HEK293 (cell line): ENCODE measurements around the gene C1orf74.
A peak's percentile ranks its signal among the peaks of the same experiment; 100 is the strongest.

Source experiments
- CTCF ChIA-PET: fragments of 350-600 bp; formaldehyde crosslinking; extraction: SDS; loops from one replicate; lab custom pipeline; 2021; ENCODE audit warnings: antibody characterized with exemption; lab: Yijun Ruan, JAX
- POLR2A ChIA-PET: fragments of 300-600 bp; formaldehyde crosslinking; extraction: SDS; loops from one replicate; lab custom pipeline; 2020; ENCODE audit warnings: antibody characterized with exemption, inconsistent platforms; lab: Yijun Ruan, JAX
- H3K27ac ChIP-seq: fragments of 200-500 bp; sonication (Bioruptor generic); 2 replicates; pipeline ENCODE4 v1.5.1; 2014; ENCODE audit warnings: low read depth, low read length, control low read depth, inconsistent platforms; ENCODE audit errors: extremely low read depth
- H3K36me3 ChIP-seq, 2 experiments: fragments of 200-500 bp in 1 of 2; sonication (Bioruptor generic) in 1 of 2; 1 replicate in 1 of 2; 2 replicates in 1 of 2; pipeline ENCODE4 v1.5.1; 2014 to 2017; ENCODE audit warnings: inconsistent platforms in 2 of 2, low read length in 2 of 2; ENCODE audit not compliant: control insufficient read depth in 2 of 2, insufficient read depth in 1 of 2
- H3K4me1 ChIP-seq: fragments of 200-500 bp; sonication (Bioruptor generic); 2 replicates; pipeline ENCODE4 v1.5.1; 2014; ENCODE audit warnings: mild to moderate bottlenecking, low read length, inconsistent platforms; ENCODE audit not compliant: control insufficient read depth, insufficient read depth
- H3K4me3 ChIP-seq: 2 replicates; pipeline ENCODE4 v1.5.1; 2011; ENCODE audit warnings: low read depth, mild to moderate bottlenecking, control low read depth, low read length, moderate library complexity
- H3K9me3 ChIP-seq: fragments of 200-500 bp; sonication (Bioruptor generic); 2 replicates; pipeline ENCODE4 v1.5.1; 2014; ENCODE audit warnings: low read depth, low read length, inconsistent platforms; ENCODE audit not compliant: control insufficient read depth, insufficient read depth
- KLF7 ChIP-seq: fragments of 450-650 bp; formaldehyde crosslinking; IDR thresholded peaks from 2 replicates; pipeline ENCODE4 v1.5.1; 2016; ENCODE audit warnings: missing biosample characterization, missing genetic modification characterization, borderline replicate concordance
- OSR2 ChIP-seq: fragments of 450-650 bp; formaldehyde crosslinking; IDR thresholded peaks from 2 replicates; pipeline ENCODE4 v1.5.1; 2016; ENCODE audit warnings: missing biosample characterization, missing genetic modification characterization
- SCRT2 ChIP-seq: fragments of 450-650 bp; formaldehyde crosslinking; IDR thresholded peaks from 2 replicates; pipeline ENCODE4 v1.5.1; 2016; ENCODE audit warnings: missing biosample characterization, missing genetic modification characterization
- ZFP69B ChIP-seq: fragments of 450-650 bp; formaldehyde crosslinking; IDR thresholded peaks from 2 replicates; pipeline ENCODE4 v1.5.1; 2016; ENCODE audit warnings: missing biosample characterization, missing genetic modification characterization
- ZNF112 ChIP-seq: fragments of 450-650 bp; formaldehyde crosslinking; IDR thresholded peaks from 2 replicates; pipeline ENCODE4 v1.5.0; 2017; ENCODE audit warnings: missing biosample characterization, missing genetic modification characterization
- ZNF132 ChIP-seq: fragments of 450-650 bp; formaldehyde crosslinking; IDR thresholded peaks from 2 replicates; pipeline ENCODE4 v1.5.1; 2017; ENCODE audit warnings: missing biosample characterization, missing genetic modification characterization, borderline replicate concordance
- ZNF16 ChIP-seq: fragments of 450-650 bp; formaldehyde crosslinking; IDR thresholded peaks from 2 replicates; pipeline ENCODE4 v1.5.1; 2016; ENCODE audit warnings: low read depth, missing biosample characterization, missing genetic modification characterization
- ZNF211 ChIP-seq: fragments of 450-650 bp; formaldehyde crosslinking; IDR thresholded peaks from 2 replicates; pipeline ENCODE4 v1.5.1; 2016; ENCODE audit warnings: low read depth, missing biosample characterization, missing genetic modification characterization
- ZNF423 ChIP-seq: fragments of 450-650 bp; formaldehyde crosslinking; IDR thresholded peaks from 2 replicates; pipeline ENCODE4 v1.5.1; 2016; ENCODE audit warnings: missing biosample characterization, missing genetic modification characterization
- ZNF600 ChIP-seq: fragments of 450-650 bp; formaldehyde crosslinking; IDR thresholded peaks from 2 replicates; pipeline ENCODE4 v1.5.1; 2016; ENCODE audit warnings: missing biosample characterization, missing genetic modification characterization
- ZNF660 ChIP-seq: fragments of 450-650 bp; IDR thresholded peaks from 2 replicates; pipeline ENCODE4 v1.5.1; 2018; ENCODE audit warnings: missing biosample characterization, mild to moderate bottlenecking, missing genetic modification characterization
- ZXDB ChIP-seq: fragments of 450-650 bp; formaldehyde crosslinking; IDR thresholded peaks from 2 replicates; pipeline ENCODE4 v1.5.1; 2016; ENCODE audit warnings: missing biosample characterization, missing genetic modification characterization
- TF ChIP-seq, protein P1 (sequence below): fragments of 450-650 bp; formaldehyde crosslinking; IDR thresholded peaks from 2 replicates; pipeline ENCODE4 v1.5.1; 2016; ENCODE audit warnings: missing biosample characterization, missing genetic modification characterization
- TF ChIP-seq, protein P2 (sequence below): fragments of 450-650 bp; formaldehyde crosslinking; IDR thresholded peaks from 2 replicates; pipeline ENCODE4 v1.5.1; 2016; ENCODE audit warnings: missing biosample characterization, missing genetic modification characterization
- TF ChIP-seq, protein P3 (sequence below): fragments of 450-650 bp; formaldehyde crosslinking; IDR thresholded peaks from 2 replicates; pipeline ENCODE4 v1.5.1; 2016; ENCODE audit warnings: missing biosample characterization, missing genetic modification characterization
- TF ChIP-seq, protein P4 (sequence below): fragments of 450-650 bp; formaldehyde crosslinking; IDR thresholded peaks from 2 replicates; pipeline ENCODE4 v1.5.1; 2016; ENCODE audit warnings: missing biosample characterization, missing genetic modification characterization
- TF ChIP-seq, protein P5 (sequence below): fragments of 450-650 bp; formaldehyde crosslinking; IDR thresholded peaks from 2 replicates; pipeline ENCODE4 v1.5.1; 2017; ENCODE audit warnings: missing biosample characterization, mild to moderate bottlenecking, missing genetic modification characterization, moderate library complexity
- TF ChIP-seq, protein P6 (sequence below): fragments of 450-650 bp; formaldehyde crosslinking; IDR thresholded peaks from 2 replicates; pipeline ENCODE4 v1.5.1; 2016; ENCODE audit warnings: missing biosample characterization, missing genetic modification characterization, borderline replicate concordance
- TF ChIP-seq, protein P7 (sequence below): fragments of 450-650 bp; formaldehyde crosslinking; IDR thresholded peaks from 2 replicates; pipeline ENCODE4 v1.5.1; 2017; ENCODE audit warnings: missing biosample characterization, missing genetic modification characterization

C1orf74 gene

DNA sequence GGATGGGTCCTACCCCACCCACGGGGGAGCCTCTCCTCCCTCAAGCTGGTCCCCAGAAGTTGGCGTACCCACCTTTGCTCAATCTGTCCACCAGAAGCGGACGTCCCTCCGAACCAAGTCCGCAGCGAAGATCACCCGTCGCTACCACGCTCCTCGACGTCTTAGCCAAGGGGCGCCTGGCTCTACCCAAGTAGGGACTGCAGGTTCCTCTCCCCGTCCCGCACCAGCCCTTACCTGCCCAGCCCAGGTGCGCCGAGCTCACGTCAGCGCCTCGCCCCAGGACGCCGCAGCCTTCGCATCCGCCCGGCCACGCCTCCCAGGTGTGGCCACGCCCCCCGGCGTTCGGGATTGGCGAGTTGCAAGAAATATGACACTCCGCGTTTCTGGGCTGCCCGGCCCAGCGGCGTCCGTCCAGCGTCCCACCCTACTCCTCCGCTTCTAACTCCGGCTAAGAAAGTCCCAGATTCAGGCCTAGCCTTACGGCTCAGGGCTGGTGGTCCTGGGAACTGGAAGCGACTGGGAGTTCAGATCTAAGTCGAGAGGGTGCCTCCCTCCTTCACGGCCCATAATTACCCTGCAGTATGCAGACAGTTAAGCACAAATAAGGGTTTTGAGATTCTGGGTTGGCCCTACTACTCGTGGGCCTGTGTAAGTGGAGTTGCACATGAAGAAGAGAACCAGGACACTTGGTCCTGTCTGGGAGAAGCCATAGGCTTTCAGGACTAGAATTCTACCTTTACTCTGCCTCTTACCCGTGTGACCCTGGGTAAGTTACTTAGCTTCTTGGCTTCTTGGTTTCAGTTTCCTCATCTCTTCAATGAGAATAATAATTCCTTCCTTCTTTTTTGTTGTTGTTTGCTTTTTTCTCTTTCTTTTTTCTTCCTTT is 21.8 kb upstream of the C1orf74 start, which contains the start of gene IRF6 (continued):
- TF ChIP-seq, protein P1, sequence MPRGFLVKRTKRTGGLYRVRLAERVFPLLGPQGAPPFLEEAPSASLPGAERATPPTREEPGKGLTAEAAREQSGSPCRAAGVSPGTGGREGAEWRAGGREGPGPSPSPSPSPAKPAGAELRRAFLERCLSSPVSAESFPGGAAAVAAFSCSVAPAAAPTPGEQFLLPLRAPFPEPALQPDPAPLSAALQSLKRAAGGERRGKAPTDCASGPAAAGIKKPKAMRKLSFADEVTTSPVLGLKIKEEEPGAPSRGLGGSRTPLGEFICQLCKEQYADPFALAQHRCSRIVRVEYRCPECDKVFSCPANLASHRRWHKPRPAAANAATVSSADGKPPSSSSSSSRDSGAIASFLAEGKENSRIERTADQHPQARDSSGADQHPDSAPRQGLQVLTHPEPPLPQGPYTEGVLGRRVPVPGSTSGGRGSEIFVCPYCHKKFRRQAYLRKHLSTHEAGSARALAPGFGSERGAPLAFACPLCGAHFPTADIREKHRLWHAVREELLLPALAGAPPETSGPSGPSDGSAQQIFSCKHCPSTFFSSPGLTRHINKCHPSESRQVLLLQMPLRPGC (tag by site-specific recombination), result no peak
- TF ChIP-seq, protein P2, sequence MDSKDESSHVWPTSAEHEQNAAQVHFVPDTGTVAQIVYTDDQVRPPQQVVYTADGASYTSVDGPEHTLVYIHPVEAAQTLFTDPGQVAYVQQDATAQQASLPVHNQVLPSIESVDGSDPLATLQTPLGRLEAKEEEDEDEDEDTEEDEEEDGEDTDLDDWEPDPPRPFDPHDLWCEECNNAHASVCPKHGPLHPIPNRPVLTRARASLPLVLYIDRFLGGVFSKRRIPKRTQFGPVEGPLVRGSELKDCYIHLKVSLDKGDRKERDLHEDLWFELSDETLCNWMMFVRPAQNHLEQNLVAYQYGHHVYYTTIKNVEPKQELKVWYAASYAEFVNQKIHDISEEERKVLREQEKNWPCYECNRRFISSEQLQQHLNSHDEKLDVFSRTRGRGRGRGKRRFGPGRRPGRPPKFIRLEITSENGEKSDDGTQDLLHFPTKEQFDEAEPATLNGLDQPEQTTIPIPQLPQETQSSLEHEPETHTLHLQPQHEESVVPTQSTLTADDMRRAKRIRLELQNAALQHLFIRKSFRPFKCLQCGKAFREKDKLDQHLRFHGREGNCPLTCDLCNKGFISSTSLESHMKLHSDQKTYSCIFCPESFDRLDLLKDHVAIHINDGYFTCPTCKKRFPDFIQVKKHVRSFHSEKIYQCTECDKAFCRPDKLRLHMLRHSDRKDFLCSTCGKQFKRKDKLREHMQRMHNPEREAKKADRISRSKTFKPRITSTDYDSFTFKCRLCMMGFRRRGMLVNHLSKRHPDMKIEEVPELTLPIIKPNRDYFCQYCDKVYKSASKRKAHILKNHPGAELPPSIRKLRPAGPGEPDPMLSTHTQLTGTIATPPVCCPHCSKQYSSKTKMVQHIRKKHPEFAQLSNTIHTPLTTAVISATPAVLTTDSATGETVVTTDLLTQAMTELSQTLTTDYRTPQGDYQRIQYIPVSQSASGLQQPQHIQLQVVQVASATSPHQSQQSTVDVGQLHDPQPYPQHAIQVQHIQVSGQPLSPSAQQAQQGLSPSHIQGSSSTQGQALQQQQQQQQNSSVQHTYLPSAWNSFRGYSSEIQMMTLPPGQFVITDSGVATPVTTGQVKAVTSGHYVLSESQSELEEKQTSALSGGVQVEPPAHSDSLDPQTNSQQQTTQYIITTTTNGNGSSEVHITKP (tag by site-specific recombination), result peak; percentile 84; the same call in 1 of the 2 replicates
- no peak for TF ChIP-seq ZNF423 (tag by site-specific recombination)
- peak; percentile 68 for TF ChIP-seq ZXDB
- TF ChIP-seq ZNF600 (tag by site-specific recombination), result 0 out of 2 replicates have a peak, but pooled peaks have one; percentile 22

DNA sequence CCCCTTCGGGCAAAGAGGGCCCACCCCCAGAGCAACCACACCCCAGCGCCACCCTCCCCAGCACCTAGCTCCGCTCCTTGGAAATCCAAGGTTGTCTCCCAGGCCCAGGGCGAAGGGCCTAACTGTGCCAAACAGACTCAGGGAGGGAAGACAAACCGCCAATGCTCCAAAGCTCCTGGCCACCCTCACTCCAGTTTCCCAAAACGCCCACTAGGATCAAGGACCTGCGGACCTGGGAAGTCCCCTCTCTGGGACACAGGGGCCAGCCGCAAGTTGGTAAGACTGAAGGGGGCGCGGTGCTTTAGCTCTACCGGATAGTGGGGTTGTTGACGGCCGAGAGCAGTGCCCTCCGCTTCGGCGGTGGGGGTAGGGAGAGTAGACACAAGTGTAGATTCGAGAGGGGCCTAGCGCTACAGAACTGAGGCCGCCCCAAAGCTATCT is 21.0 kb upstream of the C1orf74 start:
- no peak overlapping the region for H3K27ac ChIP-seq

More for the DNA sequence above, 21.0 kb upstream of the C1orf74 start:
- Histone ChIP-seq H3K36me3 (no peaks in the 10 kb centered on the region), H3K4me1 (peaks cover 20% of the 10 kb centered on the region), H3K9me3 (no peaks in the 10 kb centered on the region), H3K4me3 (peak overlapping the region; percentile 85)
- ChIA-PET POLR2A (interaction anchor here (1.0 to 4.1 kb wide), 5 partner anchors 10 to 22 kb away, joined by 3 to 21 read pairs (median 14); partner anchors contain the start of genes C1orf74 and UTP25), CTCF (interaction anchor here (1.1 to 7.5 kb wide), 2 partner anchors 18 to 57 kb away, joined by 4 to 111 read pairs; no protein-coding TSS in a partner anchor)
- TF ChIP-seq, protein P3, sequence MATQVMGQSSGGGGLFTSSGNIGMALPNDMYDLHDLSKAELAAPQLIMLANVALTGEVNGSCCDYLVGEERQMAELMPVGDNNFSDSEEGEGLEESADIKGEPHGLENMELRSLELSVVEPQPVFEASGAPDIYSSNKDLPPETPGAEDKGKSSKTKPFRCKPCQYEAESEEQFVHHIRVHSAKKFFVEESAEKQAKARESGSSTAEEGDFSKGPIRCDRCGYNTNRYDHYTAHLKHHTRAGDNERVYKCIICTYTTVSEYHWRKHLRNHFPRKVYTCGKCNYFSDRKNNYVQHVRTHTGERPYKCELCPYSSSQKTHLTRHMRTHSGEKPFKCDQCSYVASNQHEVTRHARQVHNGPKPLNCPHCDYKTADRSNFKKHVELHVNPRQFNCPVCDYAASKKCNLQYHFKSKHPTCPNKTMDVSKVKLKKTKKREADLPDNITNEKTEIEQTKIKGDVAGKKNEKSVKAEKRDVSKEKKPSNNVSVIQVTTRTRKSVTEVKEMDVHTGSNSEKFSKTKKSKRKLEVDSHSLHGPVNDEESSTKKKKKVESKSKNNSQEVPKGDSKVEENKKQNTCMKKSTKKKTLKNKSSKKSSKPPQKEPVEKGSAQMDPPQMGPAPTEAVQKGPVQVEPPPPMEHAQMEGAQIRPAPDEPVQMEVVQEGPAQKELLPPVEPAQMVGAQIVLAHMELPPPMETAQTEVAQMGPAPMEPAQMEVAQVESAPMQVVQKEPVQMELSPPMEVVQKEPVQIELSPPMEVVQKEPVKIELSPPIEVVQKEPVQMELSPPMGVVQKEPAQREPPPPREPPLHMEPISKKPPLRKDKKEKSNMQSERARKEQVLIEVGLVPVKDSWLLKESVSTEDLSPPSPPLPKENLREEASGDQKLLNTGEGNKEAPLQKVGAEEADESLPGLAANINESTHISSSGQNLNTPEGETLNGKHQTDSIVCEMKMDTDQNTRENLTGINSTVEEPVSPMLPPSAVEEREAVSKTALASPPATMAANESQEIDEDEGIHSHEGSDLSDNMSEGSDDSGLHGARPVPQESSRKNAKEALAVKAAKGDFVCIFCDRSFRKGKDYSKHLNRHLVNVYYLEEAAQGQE, result no peak
- TF ChIP-seq SCRT2 (tag by site-specific recombination), result no peak
- TF ChIP-seq, protein P4, sequence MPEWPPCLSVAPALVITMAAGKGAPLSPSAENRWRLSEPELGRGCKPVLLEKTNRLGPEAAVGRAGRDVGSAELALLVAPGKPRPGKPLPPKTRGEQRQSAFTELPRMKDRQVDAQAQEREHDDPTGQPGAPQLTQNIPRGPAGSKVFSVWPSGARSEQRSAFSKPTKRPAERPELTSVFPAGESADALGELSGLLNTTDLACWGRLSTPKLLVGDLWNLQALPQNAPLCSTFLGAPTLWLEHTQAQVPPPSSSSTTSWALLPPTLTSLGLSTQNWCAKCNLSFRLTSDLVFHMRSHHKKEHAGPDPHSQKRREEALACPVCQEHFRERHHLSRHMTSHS (tag by site-specific recombination), result no peak
- no peak for TF ChIP-seq OSR2 (tag by site-specific recombination)
- TF ChIP-seq, protein P5, sequence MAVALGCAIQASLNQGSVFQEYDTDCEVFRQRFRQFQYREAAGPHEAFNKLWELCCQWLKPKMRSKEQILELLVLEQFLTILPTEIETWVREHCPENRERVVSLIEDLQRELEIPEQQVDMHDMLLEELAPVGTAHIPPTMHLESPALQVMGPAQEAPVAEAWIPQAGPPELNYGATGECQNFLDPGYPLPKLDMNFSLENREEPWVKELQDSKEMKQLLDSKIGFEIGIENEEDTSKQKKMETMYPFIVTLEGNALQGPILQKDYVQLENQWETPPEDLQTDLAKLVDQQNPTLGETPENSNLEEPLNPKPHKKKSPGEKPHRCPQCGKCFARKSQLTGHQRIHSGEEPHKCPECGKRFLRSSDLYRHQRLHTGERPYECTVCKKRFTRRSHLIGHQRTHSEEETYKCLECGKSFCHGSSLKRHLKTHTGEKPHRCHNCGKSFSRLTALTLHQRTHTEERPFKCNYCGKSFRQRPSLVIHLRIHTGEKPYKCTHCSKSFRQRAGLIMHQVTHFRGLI, result no peak
- TF ChIP-seq, protein P6, sequence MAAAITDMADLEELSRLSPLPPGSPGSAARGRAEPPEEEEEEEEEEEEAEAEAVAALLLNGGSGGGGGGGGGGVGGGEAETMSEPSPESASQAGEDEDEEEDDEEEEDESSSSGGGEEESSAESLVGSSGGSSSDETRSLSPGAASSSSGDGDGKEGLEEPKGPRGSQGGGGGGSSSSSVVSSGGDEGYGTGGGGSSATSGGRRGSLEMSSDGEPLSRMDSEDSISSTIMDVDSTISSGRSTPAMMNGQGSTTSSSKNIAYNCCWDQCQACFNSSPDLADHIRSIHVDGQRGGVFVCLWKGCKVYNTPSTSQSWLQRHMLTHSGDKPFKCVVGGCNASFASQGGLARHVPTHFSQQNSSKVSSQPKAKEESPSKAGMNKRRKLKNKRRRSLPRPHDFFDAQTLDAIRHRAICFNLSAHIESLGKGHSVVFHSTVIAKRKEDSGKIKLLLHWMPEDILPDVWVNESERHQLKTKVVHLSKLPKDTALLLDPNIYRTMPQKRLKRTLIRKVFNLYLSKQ (tag by site-specific recombination), result no peak
- TF ChIP-seq ZNF660 (tag by site-specific recombination), result no peak
- TF ChIP-seq, protein P7, sequence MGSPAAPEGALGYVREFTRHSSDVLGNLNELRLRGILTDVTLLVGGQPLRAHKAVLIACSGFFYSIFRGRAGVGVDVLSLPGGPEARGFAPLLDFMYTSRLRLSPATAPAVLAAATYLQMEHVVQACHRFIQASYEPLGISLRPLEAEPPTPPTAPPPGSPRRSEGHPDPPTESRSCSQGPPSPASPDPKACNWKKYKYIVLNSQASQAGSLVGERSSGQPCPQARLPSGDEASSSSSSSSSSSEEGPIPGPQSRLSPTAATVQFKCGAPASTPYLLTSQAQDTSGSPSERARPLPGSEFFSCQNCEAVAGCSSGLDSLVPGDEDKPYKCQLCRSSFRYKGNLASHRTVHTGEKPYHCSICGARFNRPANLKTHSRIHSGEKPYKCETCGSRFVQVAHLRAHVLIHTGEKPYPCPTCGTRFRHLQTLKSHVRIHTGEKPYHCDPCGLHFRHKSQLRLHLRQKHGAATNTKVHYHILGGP, result no peak
- TF ChIP-seq ZFP69B (tag by site-specific recombination), result no peak
- TF ChIP-seq ZNF16, result no peak
- no peak for TF ChIP-seq ZNF112 (tag by site-specific recombination)
- TF ChIP-seq ZNF132 (tag by site-specific recombination), result no peak
- no peak for TF ChIP-seq KLF7 (tag by site-specific recombination)
- TF ChIP-seq ZNF211 (tag by site-specific recombination), result no peak
